Left kidney (tissue), 2 donors: ENCODE measurements around the gene TMEM151A. TPM values are rescaled to one million over a fixed set of nuclear protein-coding genes. Genes with fewer than 3 reads are reported as not detected.

ENCODE experiments used
- DNase-seq: peaks from one replicate; pipeline ENCODE4 v3.0.0-alpha.2; 2013
- polyA plus RNA-seq: library from polyadenylated mRNA; unstranded; fragments of 120-200 nt; gene quantifications from one replicate; pipeline ENCODE4 v1.2.1, GENCODE V29; 2013; ENCODE audit not compliant: insufficient read length

TMEM151A gene
- polyA plus RNA-seq, 1 donor, result not detected

- no peak for DNase-seq
Measured at GRCh38 chr11:66283461-66284105, 8.1 kb upstream of the TMEM151A start.

- DNase-seq, result no peak
Measured at GRCh38 chr11:66284526-66285078, 7.1 kb upstream of the TMEM151A start.

GRCh38 chr11:66285250-66285947 is 6.3 kb upstream of the TMEM151A start:
- no peak for DNase-seq

GRCh38 chr11:66286699-66287098 is 5.0 kb upstream of the TMEM151A start:
- no peak for DNase-seq

- no peak for DNase-seq
Measured at GRCh38 chr11:66287211-66287888, 4.3 kb upstream of the TMEM151A start.

- no peak for DNase-seq
Measured at GRCh38 chr11:66287889-66288670, 3.6 kb upstream of the TMEM151A start.

GRCh38 chr11:66288671-66289547 is 2.8 kb upstream of the TMEM151A start, which contains the start of gene YIF1A:
Gene YIF1A, minus strand, starts transcription at chr11:66289143. Its CDS starts 158 bp downstream, at chr11:66288985.
- DNase-seq, result peak; percentile 97

GRCh38 chr11:66289548-66290329 is 2.0 kb upstream of the TMEM151A start:
- peak; percentile 79 for DNase-seq

GRCh38 chr11:66290330-66290621 is 1.4 kb upstream of the TMEM151A start:
- no peak for DNase-seq

GRCh38 chr11:66291303-66291705 is 390 bp upstream of the TMEM151A start:
- no peak for DNase-seq

GRCh38 chr11:66292543-66293332 is 1.0 kb downstream of the TMEM151A start:
- DNase-seq, result no peak

- DNase-seq, result no peak
Measured at GRCh38 chr11:66293352-66293751, 1.7 kb downstream of the TMEM151A start.

- DNase-seq, result no peak
Measured at GRCh38 chr11:66293777-66294625, 2.3 kb downstream of the TMEM151A start.

- no peak for DNase-seq
Measured at GRCh38 chr11:66294626-66295620, 3.2 kb downstream of the TMEM151A start.

GRCh38 chr11:66297610-66298009 is 5.9 kb downstream of the TMEM151A start:
- DNase-seq, result no peak

GRCh38 chr11:66299186-66299585 is 7.5 kb downstream of the TMEM151A start:
- no peak for DNase-seq

GRCh38 chr11:66302656-66303055 is 11.0 kb downstream of the TMEM151A start:
- DNase-seq, result no peak
